ENCODE measurements around the gene S100B. TPM values are rescaled to one million over a fixed set of nuclear protein-coding genes. Genes with fewer than 3 reads are reported as not detected.

The S100B gene
- 1 to 10 TPM; 2.0 to 4.2 TPM for total RNA-seq
- long read RNA-seq, donor 1: 0 reads
- long read RNA-seq, donor 2: 0 reads

DNA sequence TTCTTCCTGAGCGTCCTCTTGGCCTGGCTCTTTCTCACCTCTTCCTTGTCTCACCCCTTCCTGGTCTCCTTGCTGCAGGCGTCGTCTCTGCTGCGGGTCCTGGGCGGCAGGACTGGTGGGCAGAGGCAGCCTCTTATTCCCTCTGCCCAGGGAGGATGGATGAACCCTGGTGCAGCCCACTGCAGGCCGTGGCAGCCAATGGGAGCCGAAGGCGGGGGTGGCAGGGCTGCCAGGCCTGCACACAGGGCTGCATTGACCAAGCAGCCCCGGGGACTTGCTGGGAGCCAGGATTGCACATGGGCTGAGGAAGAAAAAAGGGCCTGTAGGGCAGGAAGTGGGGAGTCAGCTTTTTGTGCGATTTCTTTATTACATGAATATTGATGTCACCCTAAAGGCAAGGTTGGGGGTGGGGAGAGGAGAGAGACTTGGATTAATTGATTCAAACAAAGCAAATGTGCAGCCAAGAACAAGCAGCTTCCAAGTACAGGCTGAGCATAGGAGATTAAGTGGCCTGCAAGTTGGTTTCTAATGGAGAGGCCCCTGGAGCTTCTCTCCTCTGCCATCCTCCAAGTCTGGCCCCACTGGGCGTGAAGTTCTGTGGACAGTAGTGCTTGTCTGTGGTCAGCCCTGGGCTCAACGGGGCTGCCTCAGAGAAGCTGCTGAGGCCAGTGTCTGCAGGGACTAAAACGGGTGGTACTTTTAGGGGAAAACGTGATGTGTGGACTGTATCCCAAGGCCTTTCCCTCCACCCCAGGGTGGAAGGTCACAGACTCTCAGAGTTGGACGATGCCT is at the start of gene S100B:
Gene S100B, minus strand, starts transcription at position 108 of the 792 bp plus-strand sequence. CDS start 2,667 bp downstream, outside the sequence.
- no peak for DNase-seq (ENCODE audit: low spot score)
- intact Hi-C loops (cut with DNase I): no loop called here

DNA sequence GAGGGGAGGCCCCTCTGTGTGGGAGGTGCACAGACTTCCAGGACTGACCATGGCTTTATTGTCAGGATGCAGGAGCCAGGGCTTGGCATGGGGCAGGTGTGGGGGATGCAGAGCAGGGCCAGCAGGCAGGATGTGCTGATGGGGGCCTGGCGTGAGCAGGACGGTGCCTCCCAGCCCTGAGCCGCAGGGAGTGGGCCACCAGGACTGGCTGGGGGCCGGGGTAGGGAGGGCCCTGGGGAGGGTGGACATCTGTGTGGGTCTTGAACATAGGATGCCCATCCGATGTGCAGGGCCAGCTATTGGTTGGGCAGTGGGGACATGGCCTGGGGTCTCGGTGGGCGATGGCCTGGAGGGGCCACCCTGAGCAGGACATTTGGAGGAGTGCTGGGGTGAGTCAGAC is 46.2 kb upstream of the S100B start:
- intact Hi-C loops (cut with DNase I): no loop called here
- no peak for DNase-seq (ENCODE audit: low spot score)

DNA sequence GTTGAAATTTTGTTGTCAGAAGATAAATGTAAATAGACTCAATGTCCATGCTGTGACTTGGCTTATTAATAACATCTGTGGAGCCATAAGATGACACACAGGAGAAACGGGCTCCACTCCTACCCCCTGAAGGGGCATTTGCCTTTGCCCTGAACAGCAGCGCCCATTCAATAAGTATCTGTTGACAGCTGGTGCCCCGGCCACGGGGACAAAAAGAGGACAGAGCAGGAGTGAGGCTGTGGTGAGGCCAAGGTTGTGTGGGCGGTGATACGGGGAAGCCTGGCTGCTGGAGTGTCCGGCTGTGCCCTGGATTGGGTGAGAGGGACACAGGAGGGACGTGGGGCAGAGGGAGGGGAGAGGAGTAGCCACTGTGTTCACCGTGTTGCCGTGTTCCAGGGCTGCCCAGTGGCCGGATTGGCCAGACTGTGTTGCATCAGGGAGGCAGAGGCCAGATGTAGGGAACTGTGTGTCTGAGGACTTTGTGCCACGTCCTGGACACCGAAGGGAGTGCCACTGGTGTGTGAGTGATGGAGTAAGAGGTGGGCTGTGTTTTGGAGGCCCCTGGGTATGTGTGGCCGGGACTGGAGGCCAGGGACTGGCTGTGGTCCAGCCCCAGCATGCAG is 45.7 kb upstream of the S100B start:
- DNase-seq (ENCODE audit: low spot score): no peak
- intact Hi-C loops (cut with DNase I): no loop called here

DNA sequence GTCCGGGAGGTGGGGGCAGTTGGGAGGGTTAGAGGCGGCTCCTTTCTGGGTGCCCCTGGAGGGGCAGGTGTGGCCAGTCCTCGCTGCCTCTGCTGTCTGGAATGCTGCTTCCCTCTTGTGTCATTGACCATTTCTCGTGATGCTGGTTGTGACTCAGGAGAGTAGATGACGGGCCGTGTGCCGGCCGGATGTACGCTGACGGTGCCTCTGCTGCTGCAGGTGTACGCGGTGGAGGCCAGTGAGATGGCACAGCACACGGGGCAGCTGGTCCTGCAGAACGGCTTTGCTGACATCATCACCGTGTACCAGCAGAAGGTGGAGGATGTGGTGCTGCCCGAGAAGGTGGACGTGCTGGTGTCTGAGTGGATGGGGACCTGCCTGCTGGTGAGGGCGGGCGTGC is 44.5 kb upstream of the S100B start:
- DNase-seq (ENCODE audit: low spot score): no peak
- intact Hi-C loops (cut with DNase I): no loop called here

DNA sequence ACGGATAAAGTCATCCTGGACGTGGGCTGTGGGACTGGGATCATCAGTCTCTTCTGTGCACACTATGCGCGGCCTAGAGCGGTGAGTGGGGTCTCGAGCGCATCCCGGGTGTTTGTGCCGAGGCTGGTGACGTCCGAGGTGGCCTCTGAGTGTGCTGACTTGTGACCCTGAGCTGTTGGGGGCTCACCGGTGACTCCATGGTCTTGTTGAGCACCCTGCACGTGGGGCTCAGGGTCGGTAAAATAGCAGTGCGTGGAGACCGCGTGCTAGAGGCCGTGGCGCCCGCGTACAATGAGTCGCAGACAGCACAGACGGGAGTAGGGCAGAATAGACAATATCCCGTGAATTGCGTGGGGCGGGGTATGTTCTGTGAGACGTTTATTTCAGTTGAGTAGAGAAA is 43.7 kb upstream of the S100B start:
- no peak for DNase-seq (ENCODE audit: low spot score)
- intact Hi-C loops (cut with DNase I): no loop called here

DNA sequence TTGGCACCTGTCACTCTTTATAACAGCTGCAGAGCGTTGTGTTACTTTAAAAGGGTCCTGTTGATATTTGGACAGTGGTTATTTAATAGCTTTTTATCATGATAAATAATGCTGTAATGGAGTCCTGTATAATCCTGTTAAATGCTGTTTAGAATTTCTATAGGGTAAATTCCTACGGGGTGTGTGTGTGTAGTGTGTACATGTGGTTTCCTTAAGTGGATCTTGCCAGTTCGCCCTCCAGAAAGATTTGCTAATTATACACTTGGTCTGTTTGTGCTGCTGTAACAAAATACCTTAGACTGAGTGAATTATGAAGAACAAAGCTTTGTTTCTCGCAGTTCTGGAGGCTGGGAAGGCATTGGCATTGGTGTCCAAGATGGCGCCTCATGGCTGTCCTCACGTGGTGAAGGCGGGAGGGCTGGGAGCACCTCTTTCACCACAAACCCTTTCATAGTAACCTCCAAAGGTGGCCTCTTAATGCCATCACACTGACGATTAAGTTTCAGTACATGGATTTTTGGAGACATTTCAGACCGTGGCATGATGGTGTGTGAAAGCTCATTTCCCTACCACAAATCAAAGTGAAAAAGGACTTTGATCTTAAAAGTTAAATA is 41.8 kb upstream of the S100B start:
- no peak for DNase-seq (ENCODE audit: low spot score)
- intact Hi-C loops (cut with DNase I): no loop called here

DNA sequence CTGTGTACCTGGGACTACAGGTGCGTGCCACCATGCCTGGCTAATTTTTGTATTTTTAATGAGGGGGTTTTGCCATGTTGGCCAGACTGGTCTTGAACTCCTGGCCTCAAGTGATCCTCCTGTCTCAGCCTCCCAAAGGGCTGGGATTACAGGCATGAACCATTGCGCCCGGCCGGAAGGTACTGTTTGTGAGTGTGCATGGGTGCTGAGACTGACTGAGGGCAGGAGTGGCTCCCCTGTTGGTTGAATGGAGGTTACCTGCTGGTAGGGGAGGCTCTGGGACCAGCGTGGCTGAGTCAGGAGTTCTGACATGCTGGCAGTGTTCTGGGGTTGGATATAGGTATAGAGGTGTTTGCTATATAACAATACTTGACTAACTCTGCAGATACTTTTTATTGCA is 41.0 kb upstream of the S100B start:
- DNase-seq (ENCODE audit: low spot score): peak; percentile 54
- intact Hi-C loops (cut with DNase I): no loop called here

DNA sequence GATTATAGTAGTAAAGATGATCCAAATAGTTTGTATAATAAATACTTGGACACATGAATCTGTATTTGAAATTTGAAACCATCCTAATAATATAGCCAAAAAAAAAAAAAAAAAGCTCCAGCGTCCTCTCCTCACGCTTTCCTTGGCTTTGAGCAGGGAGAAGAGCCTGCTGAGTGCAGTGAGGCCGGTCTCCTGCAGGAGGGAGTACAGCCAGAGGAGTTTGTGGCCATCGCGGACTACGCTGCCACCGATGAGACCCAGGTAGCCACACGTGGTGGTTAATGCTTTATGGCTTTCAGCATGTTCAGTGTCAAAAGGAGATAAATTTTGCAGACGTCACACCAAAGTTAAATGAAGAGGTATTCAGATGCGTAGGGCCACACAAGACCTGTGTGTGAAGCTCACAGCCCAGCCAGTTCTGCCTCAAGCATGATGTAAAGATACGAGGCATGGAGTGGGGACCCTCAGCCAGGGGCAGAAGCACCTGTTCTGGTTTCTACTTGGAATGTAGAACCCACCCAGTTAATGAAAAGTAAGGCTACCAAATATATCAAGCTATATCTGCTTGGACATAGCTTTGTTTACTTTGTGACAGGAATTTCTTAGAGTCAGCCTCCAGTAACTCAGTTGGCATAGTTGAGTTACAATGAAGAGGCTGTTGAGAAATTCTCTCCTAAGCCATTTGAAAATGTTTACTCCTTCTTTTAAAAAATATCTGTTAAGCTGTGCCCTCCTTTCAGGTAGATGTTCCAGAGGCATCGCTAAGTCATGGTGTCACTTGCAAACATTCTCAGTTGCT is 38.7 kb upstream of the S100B start:
- DNase-seq (ENCODE audit: low spot score): peak; percentile 34
- intact Hi-C loops (cut with DNase I): no loop called here

DNA sequence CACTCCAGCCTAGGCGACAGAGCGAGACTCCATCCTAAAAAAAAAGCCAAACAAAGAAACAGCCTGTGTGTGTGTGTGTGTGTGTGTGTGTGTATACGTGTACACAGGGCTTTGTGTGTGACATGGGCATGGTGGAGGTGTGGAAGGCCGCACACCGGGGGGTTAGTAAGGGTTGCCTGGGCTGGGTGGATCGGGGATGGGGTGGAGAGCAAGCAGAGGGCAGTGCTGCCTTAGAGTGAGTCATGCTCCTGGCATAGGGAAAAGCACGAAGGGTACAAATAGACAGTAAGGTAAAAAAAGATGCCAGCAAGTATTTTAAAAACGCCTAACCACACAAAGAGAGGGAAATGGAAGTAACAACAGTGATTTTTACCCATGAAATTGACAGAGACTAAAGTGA is 36.8 kb upstream of the S100B start:
- intact Hi-C loops (cut with DNase I): no loop called here
- DNase-seq (ENCODE audit: low spot score): peak; percentile 46

DNA sequence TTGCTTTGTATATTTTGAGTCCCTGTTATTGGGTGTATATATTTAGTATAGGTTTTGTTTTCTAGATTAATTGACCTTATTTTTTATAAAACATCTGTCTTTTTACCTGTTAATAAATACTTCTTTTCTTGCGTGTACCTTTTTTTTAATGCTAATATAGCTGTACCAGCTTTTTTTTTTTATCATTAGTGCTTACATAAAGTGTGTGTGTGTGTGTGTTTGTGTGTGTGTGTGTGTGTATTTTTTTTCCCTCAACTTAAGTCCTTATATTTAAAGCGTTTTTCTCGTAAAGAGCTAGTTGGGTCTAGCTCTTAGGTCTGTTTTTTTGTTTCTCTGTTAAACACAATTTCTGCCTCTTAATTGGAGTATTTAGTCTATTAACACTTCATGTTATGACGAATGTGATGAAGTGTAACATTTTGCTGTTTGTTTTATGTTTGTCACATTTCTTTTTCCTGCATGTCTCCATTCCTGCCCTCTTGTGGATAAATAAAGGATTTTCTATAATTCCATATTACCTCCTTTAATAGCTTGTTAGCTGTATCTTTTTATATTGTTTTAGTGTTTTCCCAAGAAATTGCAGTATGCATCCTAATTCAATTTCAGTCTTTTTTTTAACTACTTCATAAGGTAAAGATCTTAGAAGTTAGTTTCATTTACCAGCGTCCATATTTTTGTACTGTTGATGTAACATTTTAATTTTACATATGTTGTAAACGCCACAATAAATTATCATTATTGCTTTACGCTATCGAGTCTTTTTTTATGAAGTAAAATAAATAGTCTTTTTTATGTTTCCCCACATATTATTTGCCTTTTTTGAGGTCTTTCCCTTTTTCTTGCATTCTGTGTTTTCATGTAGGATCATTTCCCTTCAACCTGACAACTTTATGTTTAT is 34.9 kb upstream of the S100B start:
- intact Hi-C loops (cut with DNase I): no loop called here
- no peak for DNase-seq (ENCODE audit: low spot score)

DNA sequence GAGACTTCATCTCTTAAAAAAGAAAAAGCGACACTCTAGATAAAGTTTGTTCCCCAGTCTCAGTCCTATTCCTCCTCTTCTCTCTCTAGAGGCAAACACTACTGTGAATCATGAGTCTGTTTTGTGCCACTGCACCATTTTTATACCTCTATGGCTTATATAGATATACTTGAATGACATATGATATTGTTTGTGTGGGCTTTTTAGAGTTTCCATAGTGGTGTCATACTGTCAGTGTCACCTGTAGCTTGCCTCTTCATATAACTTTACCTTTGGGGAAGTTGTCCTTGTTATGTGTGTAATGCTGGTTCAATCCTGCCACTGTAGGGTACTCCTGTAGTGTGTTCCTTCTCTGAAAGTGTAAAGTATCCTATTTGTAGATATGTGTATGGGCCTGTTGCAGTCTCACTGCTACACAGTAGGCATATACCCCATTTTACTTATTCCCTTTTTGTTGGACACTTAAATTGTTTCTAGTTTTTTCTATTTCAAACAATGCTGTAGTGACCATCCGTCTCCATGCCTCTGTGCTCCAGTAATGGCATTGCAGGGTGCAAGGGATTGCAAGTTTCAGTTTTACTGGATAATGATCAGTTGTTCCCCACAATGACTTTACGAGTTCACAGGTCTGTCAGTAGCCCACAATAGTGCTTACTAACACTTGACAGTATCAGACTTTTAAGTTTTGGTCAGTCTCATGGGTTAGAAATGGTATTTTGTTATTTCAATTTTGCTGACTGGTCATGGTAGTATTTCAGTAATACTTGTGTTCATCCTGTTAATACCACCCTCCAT is 33.3 kb upstream of the S100B start:
- intact Hi-C loops (cut with DNase I): no loop called here
- no peak for DNase-seq (ENCODE audit: low spot score)

DNA sequence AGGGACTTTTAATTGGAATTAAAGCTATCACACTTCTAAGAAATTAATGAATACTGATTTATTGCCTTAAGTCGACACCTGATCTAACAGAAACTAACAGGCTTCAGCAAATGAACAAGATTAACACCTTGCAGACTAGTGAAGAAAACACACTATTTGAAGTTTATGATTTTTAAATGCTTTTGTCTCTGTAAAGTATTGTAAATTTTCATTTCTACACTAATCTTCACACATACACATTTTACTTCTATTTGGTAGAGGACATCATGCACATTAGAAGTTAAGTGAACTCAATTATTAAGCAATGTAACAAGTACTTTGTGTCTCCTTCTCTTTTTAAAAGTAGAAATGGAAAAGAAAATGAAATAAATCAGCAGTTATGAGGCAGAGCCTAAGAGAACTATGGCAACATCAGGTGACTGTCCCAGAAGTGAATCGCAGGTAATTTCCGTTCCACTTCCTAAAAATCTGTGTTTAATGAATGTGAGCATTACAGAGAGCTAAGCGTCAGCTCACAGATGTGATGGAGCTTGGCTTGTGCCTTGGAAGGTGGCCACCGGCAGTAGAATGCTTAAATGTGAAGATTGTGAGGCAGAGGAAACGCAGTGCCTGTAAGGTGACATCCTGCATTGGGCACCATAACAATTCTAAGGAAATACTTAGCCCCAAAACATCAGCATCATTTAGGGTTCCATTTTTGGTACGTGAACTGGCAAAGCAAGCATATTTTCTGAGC is 31.8 kb upstream of the S100B start:
- intact Hi-C loops (cut with DNase I): no loop called here
- DNase-seq (ENCODE audit: low spot score): peak; percentile 35

DNA sequence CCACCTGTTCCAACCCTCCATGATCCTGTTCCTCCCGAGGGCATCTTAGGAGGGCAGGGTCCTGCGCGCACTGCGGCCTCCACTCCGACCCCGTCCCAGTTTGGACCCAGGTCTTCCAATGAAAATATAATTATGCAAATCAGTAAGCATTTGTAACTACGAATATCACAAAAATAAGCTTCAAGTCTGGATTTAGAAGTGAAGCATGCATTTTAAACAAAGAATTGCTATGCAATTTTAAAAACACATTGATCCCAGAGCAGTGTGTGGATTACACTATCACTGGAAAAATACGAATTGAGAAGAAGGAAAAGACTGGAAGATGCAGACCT is 31.3 kb upstream of the S100B start:
- intact Hi-C loops (cut with DNase I): no loop called here
- no peak for DNase-seq (ENCODE audit: low spot score)

DNA sequence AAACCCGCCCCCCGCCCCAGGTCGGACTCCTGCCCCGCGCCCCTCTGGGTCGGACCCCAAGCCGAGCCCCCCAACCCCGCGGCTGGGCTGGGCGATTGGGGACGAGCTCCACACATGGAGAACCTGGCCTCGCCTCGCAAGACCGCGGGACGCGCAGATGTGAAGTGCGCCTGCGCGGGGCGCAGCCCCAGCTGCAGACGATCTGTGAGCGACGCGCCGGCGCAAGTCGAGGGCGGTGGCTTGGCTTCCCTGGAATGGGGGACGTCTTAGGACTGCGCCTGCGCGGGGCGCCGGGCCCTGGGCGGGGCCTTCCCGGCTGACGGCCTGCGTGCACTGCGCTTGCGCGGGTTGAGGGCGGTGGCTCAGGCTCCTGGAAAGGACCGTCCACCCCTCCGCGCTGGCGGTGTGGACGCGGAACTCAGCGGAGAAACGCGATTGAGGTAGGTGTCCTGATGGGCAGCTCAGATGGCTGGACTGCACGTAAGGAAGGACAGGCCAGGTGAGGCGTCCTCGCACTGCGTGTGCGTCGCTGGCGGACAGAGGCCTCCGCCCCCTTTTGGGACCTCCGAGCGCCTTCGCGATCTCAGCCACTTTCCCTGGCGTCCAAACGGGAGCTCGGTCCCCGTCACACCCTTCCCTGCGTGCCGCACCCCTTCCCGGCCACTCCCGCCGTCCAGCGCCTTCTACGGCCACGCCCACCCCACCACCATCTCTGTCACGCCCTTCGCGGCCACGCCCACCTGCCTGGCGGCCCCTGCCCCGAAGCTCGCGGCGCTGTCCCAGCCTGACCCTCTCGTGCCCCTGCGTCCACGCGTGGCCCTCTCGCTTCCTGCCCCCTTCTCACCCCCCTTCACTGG is 30.7 kb upstream of the S100B start, which contains the start of gene PRMT2:
Gene PRMT2, plus strand, starts transcription at position 351 of the 857 bp plus-strand sequence. CDS start 1,278 bp downstream, outside the sequence.
- intact Hi-C loops (cut with DNase I): no loop called here

DNA sequence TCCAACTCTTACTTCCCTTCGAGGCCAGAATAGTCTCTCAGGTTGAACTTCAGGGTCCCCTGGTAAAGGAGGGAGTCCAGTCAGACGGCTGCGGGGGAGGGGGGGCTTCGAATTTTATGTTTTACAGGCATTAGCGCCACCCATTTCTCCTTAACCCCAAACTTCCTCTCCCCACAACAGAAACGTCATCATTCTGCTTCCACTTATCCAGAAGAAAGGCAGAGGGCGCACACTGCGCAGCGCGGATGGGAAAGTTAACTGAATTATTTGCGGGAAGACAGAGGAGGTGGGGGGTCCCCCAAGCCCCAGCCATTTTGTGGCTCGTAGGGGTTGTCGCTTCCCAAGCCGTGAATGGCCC is 30.1 kb upstream of the S100B start:
- no peak for DNase-seq (ENCODE audit: low spot score)
- intact Hi-C loops (cut with DNase I): no loop called here

More for the DNA sequence above, 30.7 kb upstream of the S100B start, which contains the start of gene PRMT2:
- peak; percentile 99 for DNase-seq (ENCODE audit: low spot score)

DNA sequence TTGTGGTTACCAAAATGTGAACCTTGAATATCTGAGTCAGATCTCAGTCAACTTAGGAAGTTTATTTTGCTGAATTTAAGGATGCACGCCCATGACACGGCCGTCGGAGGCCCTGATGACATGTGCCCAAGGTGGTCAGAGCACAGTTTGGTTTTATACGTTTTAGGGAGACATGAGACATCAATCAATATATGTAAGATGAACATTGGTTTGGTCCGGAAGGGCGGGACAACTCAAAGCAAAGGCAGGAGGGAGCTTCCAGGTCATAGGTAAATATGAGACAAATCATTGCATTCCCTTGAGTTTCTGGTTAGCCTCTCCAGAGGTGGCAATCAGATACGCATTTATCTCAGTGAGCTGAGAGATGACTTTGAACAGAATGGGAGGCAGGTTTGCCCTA is 29.5 kb upstream of the S100B start:
- intact Hi-C loops (cut with DNase I): no loop called here
- no peak for DNase-seq (ENCODE audit: low spot score)

DNA sequence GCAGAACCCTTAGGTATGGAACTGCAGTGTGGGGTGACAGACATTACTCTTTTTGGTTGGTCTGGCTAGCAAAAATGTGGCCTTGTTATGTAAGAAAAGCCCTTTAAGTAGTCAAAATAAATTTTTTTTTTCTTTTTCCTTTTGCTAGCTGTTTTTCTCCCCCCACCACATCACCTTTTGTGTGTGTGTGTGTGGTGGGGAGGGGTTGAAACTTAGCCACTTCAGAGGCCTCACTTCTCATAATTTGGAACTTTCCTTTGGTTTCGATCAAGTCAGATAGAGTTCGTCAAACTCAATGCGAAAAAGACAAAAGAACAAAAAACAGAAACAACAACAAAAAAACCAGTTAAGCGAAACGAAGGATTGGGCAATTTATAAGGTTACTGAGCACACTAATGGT is 28.7 kb upstream of the S100B start:
- intact Hi-C loops (cut with DNase I): no loop called here
- no peak for DNase-seq (ENCODE audit: low spot score)
